SJSA1 (cell line): Measurements from ENCODE around the gene ZC3H11A. TPM values are rescaled to one million over a fixed set of nuclear protein-coding genes. Genes with fewer than 3 reads are reported as not detected.

Experiments
- DNase-seq, 2 experiments: peaks; one replicate each; pipeline ENCODE4 v3.0.0-alpha.2; 2015 to 2020; ENCODE audit warnings: low spot score in 2 of 2, low read depth in 1 of 2
- H3K27ac ChIP-seq: fragments of 250-450 bp; sonication (Bioruptor Pico); 2 replicates; pipeline ENCODE4 v1.5.1; 2020; ENCODE audit warnings: mild to moderate bottlenecking, moderate library complexity
- H3K27me3 ChIP-seq: fragments of 250-450 bp; sonication (Bioruptor Pico); replicated peaks from 2 replicates; pipeline ENCODE4 v1.5.1; 2020; ENCODE audit warnings: mild to moderate bottlenecking, moderate library complexity
- H3K36me3 ChIP-seq: fragments of 250-450 bp; sonication (Bioruptor Pico); 2 replicates; pipeline ENCODE4 v1.5.1; 2020; ENCODE audit warnings: mild to moderate bottlenecking
- H3K4me1 ChIP-seq: fragments of 250-450 bp; sonication (Bioruptor Pico); replicated peaks from 2 replicates; pipeline ENCODE4 v1.6.1; 2021; ENCODE audit warnings: mild to moderate bottlenecking
- H3K4me3 ChIP-seq: fragments of 250-450 bp; sonication (Bioruptor Pico); 2 replicates; pipeline ENCODE4 v1.5.1; 2020; ENCODE audit warnings: mild to moderate bottlenecking
- H3K9me3 ChIP-seq: fragments of 250-450 bp; sonication (Bioruptor Pico); replicated peaks from 2 replicates; pipeline ENCODE4 v1.5.1; 2020; ENCODE audit warnings: mild to moderate bottlenecking
- total RNA-seq: library from RNA; depleted of rRNA; stranded (reverse); fragments of >200 nt; shearing (Covaris generic); gene quantifications from 2 replicates; pipeline ENCODE4 v1.2.3, GENCODE V29; 2014; rRNA removed

The ZC3H11A gene
- total RNA-seq, 1 experiment from 2014 or later: 99.3 TPM

GRCh38 chr1:203835476-203835875, 40.1 kb downstream of the ZC3H11A start:
- H3K4me3 ChIP-seq: no peak overlapping the region
- H3K27ac ChIP-seq: no peak overlapping the region
- H3K9me3 ChIP-seq: no peaks in the 10 kb centered on the region
- peaks cover 90% of the 10 kb centered on the region for H3K36me3 ChIP-seq
- peaks cover 25% of the 10 kb centered on the region for H3K4me1 ChIP-seq
- H3K27me3 ChIP-seq: no peaks in the 10 kb centered on the region
- no peak for DNase-seq

- Histone ChIP-seq H3K27me3 (no peaks in the 10 kb centered on the region), H3K9me3 (no peaks in the 10 kb centered on the region), H3K36me3 (peaks cover 83% of the 10 kb centered on the region), H3K4me1 (peaks cover 25% of the 10 kb centered on the region), H3K27ac (peak overlapping the region; percentile 72), H3K4me3 (no peak overlapping the region)
- DNase-seq: peak; percentile 75
These were observed 43.7 kb downstream of the ZC3H11A start for GRCh38 chr1:203839081-203839480.

GRCh38 chr1:203840208-203840808, 44.9 kb downstream of the ZC3H11A start:
- H3K4me3 ChIP-seq: no peak overlapping the region
- peaks cover 25% of the 10 kb centered on the region for H3K4me1 ChIP-seq
- no peak for DNase-seq
- H3K27me3 ChIP-seq: no peaks in the 10 kb centered on the region
- peak overlapping the region; percentile 72; the same call in 1 of the 2 replicates for H3K27ac ChIP-seq
- peaks cover 83% of the 10 kb centered on the region for H3K36me3 ChIP-seq
- H3K9me3 ChIP-seq: no peaks in the 10 kb centered on the region

GRCh38 chr1:203842559-203842876, 47.1 kb downstream of the ZC3H11A start:
- peaks cover 25% of the 10 kb centered on the region for H3K4me1 ChIP-seq
- no peaks in the 10 kb centered on the region for H3K27me3 ChIP-seq
- H3K27ac ChIP-seq: no peak overlapping the region
- DNase-seq: no peak
- H3K4me3 ChIP-seq: no peak overlapping the region
- H3K9me3 ChIP-seq: no peaks in the 10 kb centered on the region
- H3K36me3 ChIP-seq: peaks cover 81% of the 10 kb centered on the region

GRCh38 chr1:203843435-203843834, 48.0 kb downstream of the ZC3H11A start:
- H3K4me1 ChIP-seq: peaks cover 17% of the 10 kb centered on the region
- H3K27ac ChIP-seq: no peak overlapping the region
- DNase-seq: no peak
- H3K36me3 ChIP-seq: peaks cover 81% of the 10 kb centered on the region
- no peaks in the 10 kb centered on the region for H3K27me3 ChIP-seq
- no peaks in the 10 kb centered on the region for H3K9me3 ChIP-seq
- H3K4me3 ChIP-seq: no peak overlapping the region

Other genes starting within 250 kb of the ZC3H11A start
- 67.1 and 80.5 TPM in 2 replicates for gene ATP2B4, start 168.8 kb upstream of the ZC3H11A start, total RNA-seq
- gene LAX1, start 30.4 kb upstream of the ZC3H11A start, total RNA-seq: 0.03 TPM in 1 of 2 replicates, not detected in the other
- gene ZBED6, start within 50 bp of the ZC3H11A start, total RNA-seq: 10.1 and 12.9 TPM in 2 replicates
- gene SNRPE, start 66.0 kb downstream of the ZC3H11A start, total RNA-seq: 132 and 160 TPM in 2 replicates